Inferior parietal cortex (tissue), 1 donor: ENCODE measurements around the gene NPSR1.
"Not testable (repeated sequence)": the region's sequence is repeated elsewhere in the genome, so short reads cannot be mapped to it uniquely, and the experiment has no call there.

Source experiments
- DNase-seq: peaks from one replicate; pipeline ENCODE4 v3.0.0-alpha.2; 2016; ENCODE audit errors: extremely low spot score

Gene NPSR1

DNA sequence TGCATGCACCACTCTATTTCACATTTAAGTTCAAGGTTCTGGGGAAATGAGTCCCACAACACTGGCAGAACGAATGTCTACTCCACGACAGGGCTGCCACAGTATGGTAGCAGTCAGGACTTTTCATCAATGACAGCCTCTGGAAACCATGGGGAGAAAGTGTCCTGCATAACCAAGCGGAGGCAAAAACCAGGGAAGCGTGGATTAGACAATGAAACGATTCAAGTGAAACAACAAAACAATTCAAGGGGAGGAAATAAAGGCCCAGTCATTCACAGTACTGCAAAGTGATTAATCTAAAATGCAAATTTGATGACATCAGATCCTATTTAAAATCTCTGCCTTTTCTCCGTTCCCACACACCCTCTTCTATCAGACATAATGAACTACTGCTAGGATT is 211.0 kb downstream of the NPSR1 start:
- peak; percentile 85 for DNase-seq

DNA sequence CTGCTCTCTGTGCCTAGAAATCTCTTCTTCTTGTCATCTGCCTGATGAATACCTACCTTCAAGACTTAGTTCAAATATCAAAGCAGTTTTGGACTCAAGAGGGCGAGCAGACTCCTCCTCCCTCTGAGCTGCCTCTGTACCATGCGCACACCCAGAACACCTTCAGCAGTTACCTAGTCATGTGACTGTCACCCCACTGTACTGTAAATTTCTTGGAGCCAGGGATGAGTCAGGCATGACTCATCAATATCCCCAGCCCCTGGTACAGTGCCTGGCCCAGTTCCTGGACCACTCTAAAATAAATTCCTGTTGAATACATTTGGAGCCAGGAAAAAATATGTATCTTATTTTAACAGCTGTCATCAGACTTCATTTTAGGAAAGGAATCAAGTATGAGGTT is 212.0 kb downstream of the NPSR1 start:
- not testable (repeated sequence) for DNase-seq

- DNase-seq, result not testable (repeated sequence)
These were observed 216.3 kb downstream of the NPSR1 start for GRCh38 chr7:34874329-34874728.

DNA sequence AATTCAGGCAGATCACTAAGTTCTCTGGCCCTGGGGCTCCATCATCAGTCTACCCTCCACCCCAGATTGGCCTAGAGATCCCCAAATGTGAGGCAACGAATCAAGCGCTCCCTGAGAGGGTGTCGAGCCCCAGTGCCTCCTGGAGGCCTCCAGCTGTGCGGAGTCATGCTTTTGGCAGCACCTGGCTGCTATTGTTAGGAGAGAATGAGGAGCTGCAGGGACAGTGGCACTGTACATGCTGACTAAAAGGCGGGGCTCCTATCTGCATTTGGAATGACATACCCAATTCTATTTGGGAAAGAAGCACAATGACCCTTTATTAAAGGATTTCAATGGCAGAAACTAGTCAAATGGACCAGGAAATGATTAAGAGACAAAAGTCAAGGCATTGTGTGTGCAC is 217.5 kb downstream of the NPSR1 start:
- DNase-seq, result peak; percentile 31

GRCh38 chr7:34878944-34879735 is 221.1 kb downstream of the NPSR1 start:
- DNase-seq, result not testable (repeated sequence)

DNA sequence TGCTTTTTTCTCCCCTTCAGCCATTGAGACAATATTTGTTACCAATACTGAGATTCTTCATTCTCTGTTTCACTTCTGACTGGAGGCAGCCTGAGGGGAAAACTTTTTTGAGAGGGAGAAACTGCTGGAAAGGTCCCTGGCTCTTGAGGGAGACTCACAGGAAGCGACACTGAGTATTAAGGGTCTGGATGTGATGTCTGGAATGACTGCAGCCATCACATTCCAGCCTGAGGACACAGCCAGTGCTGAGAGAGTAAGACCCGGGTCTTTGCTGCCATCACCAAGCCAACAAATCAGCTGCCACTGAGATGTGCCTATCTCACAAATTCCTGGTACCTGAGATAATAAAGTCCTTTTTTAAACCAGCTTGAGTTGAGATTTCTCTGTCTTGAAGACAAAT is 221.9 kb downstream of the NPSR1 start:
- DNase-seq, result no peak

- not testable (repeated sequence) for DNase-seq
These were observed 225.8 kb downstream of the NPSR1 start for GRCh38 chr7:34883855-34884254.

DNA sequence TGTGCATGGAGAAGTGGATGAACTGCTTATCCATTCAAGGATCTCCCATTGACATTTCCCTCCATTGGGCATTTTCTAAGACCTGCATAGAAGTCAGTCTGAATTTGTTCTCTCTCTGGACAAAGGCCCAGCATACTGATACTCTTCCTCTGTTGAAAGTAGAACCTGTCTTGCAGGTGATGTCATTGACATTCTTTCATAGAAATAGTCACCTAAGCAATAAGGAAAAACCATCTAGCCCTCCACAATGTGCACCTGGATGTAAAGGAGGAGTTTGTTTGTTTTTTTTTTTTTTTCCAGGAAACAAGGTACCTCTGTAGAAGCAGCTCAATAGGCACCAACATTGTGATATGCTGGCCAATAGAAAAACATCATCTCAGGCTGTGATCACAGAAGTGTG is 228.8 kb downstream of the NPSR1 start:
- DNase-seq, result no peak

DNA sequence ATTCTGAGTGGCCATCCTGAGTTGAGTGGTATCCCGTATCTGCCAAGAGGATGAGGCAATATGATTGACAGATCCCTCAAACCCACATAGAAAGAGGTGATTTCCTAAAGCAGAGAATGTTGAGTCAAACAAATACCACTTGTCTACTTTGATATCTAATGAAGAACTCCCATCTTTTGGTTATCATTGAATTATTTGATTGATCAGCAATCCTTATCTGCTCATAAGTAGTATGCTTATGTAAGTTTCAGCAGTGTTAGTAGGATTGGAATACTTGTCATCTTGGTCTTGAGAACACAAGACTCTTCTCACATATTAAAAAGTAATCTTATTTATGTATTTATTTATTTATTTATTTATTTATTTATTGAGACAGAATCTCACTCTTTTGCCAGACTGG is 231.9 kb downstream of the NPSR1 start:
- DNase-seq, result no peak

- no peak for DNase-seq
These were observed 237.2 kb downstream of the NPSR1 start for GRCh38 chr7:34895202-34895601.
